ENCODE measurements around the gene GPATCH8.
"Not testable (repeated sequence)": the region's sequence is repeated elsewhere in the genome, so short reads cannot be mapped to it uniquely, and the experiment has no call there.

Gene GPATCH8

GRCh38 chr17:44375196-44376017, 127.8 kb downstream of the GPATCH8 start:
- DNase-seq (ENCODE audit: low read depth), result no peak

DNA sequence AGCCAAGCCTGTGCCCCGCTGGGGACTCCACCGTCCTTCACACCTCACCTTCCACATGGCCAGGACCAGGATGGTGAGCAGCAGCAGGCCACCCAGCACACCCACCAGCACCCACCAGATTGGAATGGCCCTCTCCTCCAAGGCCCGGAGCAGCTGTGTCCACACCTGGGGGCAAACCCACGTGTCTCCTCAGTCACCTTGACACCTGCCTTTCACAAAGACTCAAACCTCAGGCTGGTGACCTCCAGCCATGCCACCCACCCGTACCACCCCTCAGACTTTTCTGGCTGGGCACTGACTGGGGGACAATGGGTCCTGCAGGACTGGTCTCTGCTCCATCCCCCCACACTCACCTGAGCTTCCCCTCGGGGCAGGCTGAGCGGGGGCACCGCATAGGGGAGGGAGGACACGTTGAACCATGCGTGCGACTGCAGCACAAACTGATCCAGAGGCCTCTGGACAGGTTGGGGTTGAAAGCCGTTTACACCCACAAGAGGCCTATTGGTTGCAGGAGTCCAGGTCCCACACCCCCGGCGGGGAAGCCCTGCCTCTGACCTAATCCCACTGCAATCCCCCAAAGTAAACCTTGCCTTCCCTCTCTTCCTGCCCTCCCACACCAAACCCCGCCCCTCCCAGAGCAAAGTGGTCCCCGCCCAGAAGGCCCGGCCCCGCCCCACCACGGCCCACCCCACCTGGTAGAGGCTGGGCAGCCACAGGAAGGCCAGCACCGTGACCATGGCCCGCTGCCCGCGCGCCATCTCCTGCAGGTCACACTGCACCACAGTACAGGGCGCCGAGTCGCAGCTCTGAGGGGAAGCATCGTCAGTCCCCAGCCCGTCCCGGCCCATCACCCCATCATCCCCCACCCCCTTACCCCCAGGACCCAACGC, 128.7 kb downstream of the GPATCH8 start:
- no peak for DNase-seq (ENCODE audit: low read depth)

- no peak for DNase-seq (ENCODE audit: low read depth)
Observed at GRCh38 chr17:44372036-44372435, 131.2 kb downstream of the GPATCH8 start.

- DNase-seq (ENCODE audit: low read depth), result not testable (repeated sequence)
Observed at GRCh38 chr17:44369414-44370023, 133.7 kb downstream of the GPATCH8 start.

DNA sequence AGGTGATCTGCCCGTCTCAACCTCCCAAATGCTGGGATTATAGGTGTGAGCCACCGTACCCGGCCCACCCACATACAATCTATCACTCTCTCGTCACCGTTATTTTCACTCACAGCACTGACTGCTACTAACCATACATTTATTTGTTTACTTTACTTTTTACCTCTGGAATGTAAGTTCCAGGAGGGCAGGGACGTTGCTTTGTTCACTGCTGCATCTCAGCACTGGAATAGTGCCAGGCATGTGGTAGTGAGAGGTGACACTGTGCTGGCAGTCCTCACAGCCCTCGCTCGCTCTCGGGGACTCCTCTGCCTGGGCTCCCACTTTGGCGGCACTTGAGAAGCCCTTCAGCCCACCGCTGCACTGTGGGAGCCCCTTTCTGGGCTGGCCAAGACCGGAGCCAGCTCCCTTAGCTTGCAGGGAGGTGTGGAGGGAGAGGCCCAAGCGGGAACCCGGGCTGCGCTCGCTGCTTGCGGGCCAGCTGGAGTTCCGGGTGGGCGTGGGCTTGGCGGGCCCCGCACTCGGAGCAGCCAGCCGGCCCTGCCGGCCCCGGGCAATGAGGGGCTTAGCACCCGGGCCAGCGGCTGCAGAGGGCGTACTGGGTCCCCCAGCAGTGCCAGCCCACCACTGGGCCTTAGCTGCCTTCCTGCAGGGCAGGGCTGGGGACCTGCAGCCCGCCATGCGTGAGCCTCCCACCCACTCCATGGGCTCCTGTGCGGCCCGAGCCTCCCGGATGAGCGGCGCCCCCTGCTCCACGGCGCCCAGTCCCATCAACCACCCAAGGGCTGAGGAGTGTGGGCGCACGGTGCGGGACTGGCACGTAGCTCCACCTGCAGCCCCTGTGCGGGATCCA, 134.6 kb downstream of the GPATCH8 start:
- DNase-seq (ENCODE audit: low read depth), result not testable (repeated sequence)

DNA sequence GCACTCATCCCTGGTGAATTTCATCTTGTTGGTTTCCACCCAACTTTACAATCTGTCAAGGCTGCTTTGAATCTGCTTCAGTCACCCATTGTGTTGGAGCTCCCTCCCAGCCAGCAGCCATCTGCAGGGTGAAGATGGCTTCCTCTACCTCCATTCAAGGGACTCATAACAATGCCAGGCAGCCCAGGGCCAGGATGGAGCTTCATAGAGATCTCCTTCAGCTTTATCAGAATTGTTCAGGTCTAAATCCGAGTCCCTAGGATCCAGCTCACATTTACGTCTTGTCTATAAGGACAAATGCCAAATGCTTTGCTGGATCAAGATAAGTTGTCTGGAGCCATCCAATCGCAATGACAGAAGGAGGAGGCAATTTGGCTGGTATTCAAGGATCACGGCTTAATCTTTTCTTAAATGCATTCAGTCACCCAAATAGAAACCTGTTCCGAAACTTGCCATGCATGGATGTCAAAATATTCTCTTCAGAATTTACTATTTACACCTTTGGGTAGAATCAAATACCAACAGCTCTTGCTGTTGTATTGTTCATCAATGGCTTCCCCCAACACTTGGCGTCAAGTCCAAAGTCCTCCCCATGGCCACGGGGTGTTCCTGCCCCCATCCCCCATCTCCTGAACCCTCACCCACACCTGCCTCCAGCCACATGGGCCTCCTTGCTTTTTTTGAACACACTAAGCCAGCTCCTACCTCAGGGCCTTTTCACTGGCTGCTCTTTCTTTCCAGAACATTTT, 135.8 kb downstream of the GPATCH8 start:
- DNase-seq (ENCODE audit: low read depth), result no peak

- DNase-seq (ENCODE audit: low read depth), result not testable (repeated sequence)
Observed at GRCh38 chr17:44365051-44365450, 138.2 kb downstream of the GPATCH8 start.

- DNase-seq (ENCODE audit: low read depth), result peak; percentile 62
Observed at GRCh38 chr17:44363613-44364159, 139.5 kb downstream of the GPATCH8 start, which contains the start of gene FAM171A2. TSS of gene FAM171A2 (minus strand) at chr17:44363853. CDS start at chr17:44363714, 139 bp downstream.

DNA sequence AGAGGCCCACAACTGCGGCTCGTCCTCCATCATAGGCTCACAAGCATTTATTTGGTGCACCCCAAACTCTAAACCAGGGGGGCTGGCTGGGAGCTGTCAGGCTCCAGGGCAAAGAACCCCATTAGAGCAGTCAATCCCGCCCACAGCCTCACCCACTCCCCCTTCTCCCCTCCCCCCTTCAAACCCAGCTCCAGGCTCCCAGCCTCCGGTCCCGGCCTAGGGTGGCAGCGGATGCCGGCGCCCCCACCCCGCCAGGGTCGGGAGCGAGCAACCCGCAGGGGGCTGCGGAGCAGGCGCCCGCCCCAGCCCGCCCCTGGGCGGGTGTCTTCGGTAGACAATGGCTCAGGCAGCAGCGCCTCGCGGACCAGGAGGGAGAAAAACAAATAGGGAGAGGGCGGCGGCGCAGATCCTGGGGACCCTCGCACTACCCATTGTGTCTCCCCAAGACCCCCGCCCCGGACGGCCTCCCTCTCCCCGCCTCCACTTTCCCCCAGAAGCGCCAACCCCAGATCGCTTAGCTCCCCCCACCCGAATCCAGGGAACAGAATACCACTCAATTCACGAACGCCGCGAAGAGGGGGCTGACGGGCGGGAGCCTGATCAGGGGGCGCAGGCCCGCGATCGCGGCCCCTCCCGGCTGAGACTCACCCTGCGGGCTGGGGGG, 140.1 kb downstream of the GPATCH8 start:
- DNase-seq (ENCODE audit: low read depth), result no peak

DNA sequence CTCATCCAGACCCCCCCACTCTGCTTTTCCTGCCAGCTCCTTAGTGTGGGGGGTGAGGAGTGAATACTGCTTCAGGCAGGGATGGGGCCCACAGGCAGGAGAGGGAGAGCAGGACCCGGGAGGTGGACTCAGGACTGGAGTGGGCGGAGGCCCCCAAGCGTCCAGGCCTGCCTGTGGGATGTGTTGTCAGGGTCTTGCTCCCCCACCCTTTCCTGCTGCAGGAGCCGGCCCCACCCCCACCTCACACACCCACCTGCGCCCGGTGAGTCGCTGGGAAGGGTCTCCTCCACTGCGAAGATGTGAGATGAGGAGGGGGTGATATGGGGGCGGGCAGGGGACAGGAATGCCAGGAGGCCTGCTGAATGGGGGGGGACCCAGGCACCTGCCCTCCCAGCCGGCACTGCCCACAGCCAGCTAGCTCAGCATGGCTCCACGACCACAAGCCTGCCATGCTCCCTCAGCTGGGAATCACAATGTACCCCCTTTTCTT, 140.7 kb downstream of the GPATCH8 start:
- no peak for DNase-seq (ENCODE audit: low read depth)

DNA sequence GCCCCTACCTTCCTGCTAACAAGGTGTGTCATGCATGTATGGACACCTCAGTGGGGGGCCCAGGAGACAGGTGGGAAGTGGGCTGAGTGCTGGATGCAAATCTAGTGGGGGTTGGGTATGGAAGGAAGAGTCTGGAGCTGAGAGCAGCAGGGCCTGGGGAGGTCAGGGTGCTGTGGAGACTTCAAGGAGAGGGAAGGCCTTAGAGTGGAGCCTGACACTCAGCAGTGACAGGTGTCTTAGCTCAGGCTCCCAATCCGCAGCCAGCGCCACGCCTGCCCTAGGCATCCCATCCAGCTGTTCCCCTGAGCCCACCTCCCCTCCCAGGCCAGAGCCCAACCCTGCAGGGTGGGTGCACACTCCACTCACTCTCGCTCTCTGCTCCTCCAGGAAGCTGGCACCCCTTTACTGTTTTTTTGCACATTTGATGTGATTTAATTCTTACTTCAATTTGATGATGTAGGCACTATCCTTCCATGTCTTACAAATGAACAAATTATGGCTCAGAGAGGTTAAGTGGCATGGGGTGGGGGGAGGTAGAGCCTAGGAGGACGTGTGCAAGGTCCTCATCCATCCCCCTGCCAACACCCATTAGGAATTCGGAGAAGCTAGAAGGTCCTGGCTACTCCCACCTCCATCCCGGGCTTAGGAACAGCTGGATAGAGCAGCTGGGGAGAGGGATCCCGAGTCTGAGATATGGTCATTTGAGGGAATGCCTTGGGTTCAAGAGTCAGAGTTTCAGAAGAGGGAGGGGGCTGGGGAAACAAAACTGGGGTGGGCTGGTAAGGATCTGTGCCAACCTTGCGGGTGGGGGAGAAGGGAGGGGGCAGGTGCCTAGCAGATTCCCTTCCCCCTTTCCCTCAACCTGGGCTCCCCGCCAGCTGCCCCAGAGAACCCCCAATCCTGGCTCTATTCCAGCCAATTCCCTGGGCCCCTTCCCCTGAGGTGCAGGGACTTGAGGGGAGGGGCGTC, 141.6 kb downstream of the GPATCH8 start:
- DNase-seq (ENCODE audit: low read depth), result no peak

DNA sequence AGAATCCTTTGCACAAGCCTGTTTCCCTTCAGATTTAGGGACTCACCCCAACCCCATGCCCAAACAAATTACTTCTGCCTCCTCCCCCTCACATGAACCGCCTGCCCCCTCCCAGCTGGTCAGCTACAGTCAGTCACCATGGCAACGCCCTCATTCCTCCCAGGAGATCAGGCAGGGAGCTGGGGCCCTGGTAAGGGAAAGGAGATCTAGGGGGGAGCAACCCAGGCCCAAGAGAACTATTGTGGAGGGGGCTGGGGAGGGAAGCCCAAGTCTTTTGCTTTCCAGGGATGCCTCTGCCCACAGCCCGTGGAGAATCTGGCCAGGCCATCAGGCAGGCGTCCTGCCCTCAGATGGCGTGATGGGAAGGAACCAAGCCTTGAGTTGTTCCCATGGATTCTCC, 142.4 kb downstream of the GPATCH8 start:
- DNase-seq (ENCODE audit: low read depth), result peak; percentile 43

DNA sequence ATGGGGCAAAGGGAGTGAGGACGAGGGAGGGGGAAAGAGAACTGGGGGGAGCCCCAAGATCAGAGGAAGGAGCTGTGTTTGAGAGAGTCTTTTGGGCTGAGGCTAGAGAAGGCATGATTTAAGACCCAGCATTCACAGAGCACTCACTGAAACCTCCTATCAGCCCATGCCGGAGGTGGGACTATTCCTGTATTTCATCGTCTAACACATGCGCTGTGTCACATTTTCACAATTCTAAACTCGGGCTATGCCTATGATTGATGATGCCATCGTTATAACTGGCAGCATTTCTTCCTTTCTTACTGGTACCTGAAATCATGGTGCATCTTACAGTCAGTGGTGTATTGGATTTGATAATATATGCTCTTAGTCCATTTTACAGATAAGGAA, 143.1 kb downstream of the GPATCH8 start:
- no peak for DNase-seq (ENCODE audit: low read depth)

GRCh38 chr17:44359458-44360143, 143.6 kb downstream of the GPATCH8 start:
- no peak for DNase-seq (ENCODE audit: low read depth)

DNA sequence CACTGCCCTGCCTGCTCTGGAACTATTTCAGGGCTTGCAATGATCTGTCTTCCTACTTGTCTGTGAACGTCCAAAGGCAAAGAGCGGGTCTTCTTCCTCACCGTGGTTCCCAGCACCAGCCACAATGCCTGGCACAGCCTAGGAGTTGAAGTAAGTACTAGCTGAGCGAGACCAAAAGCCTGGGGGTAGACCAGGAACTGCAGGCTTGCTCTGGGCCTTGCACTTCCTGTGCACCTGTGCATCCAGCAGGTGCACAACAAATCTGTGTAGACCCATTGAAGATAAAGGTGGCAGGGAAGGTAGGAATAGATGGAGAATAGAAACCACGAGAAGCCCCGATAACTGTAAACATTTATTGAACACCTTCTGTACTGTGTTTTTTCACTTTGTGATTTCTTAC, 144.2 kb downstream of the GPATCH8 start:
- DNase-seq (ENCODE audit: low read depth), result no peak

DNA sequence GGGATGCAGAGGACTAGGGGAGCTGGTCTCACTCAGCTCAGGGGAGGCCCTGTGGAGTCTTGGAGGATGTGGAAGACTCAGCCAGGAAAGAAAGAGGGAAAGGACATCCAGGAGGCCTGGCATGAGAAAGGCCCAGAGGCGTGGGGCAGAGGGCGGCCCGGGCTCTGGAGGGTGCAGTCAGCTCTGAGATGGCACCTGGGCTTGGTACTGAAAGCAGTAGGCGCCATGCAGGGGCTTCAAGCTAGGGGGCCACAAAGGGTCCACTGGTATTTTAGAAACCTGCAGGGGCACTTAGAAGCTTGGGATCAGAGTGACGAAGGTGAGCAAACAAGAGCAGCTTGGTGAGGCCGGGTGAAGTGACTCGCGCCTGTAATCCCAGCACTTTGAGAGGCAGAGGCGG, 145.1 kb downstream of the GPATCH8 start:
- no peak for DNase-seq (ENCODE audit: low read depth)

DNA sequence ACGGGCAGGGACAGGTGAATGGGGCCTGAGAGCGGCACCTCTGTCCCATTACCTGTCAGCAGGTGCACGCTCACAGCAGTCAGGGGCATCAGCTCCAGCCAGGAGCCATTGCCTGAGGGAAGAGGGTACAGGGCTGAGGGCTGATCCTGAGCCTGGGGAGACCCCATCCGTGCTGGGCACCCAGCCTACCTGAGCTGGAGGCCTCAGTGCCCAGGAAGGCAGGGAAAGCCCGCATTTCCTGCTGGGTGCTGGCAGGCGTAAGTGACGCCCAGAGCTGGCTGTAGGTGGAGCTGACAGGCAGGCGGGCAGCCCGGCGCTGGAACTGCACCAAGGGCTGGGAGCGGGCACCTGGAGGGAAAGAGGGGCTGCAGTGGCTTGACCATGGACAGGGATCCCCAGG, 147.0 kb downstream of the GPATCH8 start:
- no peak for DNase-seq (ENCODE audit: low read depth)

- DNase-seq (ENCODE audit: low read depth), result no peak
Observed at GRCh38 chr17:44355642-44356099, 147.5 kb downstream of the GPATCH8 start.
